ENCODE results near the gene TMPRSS4. TPM values are rescaled to one million over a fixed set of nuclear protein-coding genes. Genes with fewer than 3 reads are reported as not detected.

The TMPRSS4 gene
- total RNA-seq, 2 experiments from 2014 or later = not detected

- POLR2A ChIA-PET = no interaction called here
Measured at GRCh38 chr11:118132385-118133151, 55.7 kb downstream of the TMPRSS4 start.

GRCh38 chr11:118133816-118134215 is 56.9 kb downstream of the TMPRSS4 start:
- Histone ChIP-seq H3K4me3 (ENCODE audit: low read length) (no peak overlapping the region), H3K27me3 (ENCODE audit: control insufficient read depth in 1 of 2, insufficient read depth in 2 of 2, low read length in 2 of 2) (peaks cover 5 to 8% of the 10 kb centered on the region in 2 experiments), H3K9me3 (ENCODE audit: control insufficient read depth in 1 of 2, insufficient read depth in 1 of 2, low read length in 2 of 2) (no peaks in the 10 kb centered on the region), H3K27ac (ENCODE audit: low read depth in 1 of 2, low read length in 2 of 2) (no peak overlapping the region), H3K36me3 (ENCODE audit: insufficient read depth, low read length) (no peaks in the 10 kb centered on the region), H3K4me1 (ENCODE audit: insufficient read depth, low read length) (no peaks in the 10 kb centered on the region)
- Mint-ChIP-seq H3K27me3 (peaks cover 30% of the 10 kb centered on the region), H3K4me1 (ENCODE audit: low read depth) (no peaks in the 10 kb centered on the region), H3K9me3 (no peaks in the 10 kb centered on the region), H3K36me3 (ENCODE audit: low read depth) (no peaks in the 10 kb centered on the region), H3K4me3 (no peak overlapping the region), H3K27ac (no peak overlapping the region)
- CTCF ChIA-PET = no interaction called here
- POLR2A ChIA-PET = no interaction called here
- intact Hi-C loops (cut with DNase I, micrococcal nuclease) = no loop called here
- TF ChIP-seq CTCF (IDR thresholded peaks at IDR 0.05) = no peak
- ATAC-seq (ENCODE audit: poor library complexity) (no peak), DNase-seq (no peak)

More at GRCh38 chr11:118132385-118133151, 55.7 kb downstream of the TMPRSS4 start:
- no peak overlapping the region for H3K27ac Mint-ChIP-seq
- H3K36me3 Mint-ChIP-seq (ENCODE audit: low read depth) = no peaks in the 10 kb centered on the region
- intact Hi-C loops (cut with DNase I, micrococcal nuclease) = no loop called here
- Histone ChIP-seq H3K36me3 (ENCODE audit: insufficient read depth, low read length) (no peaks in the 10 kb centered on the region), H3K27ac (ENCODE audit: low read depth in 1 of 2, low read length in 2 of 2) (no peak overlapping the region), H3K4me1 (ENCODE audit: insufficient read depth, low read length) (no peaks in the 10 kb centered on the region), H3K4me3 (ENCODE audit: low read length) (no peak overlapping the region), H3K27me3 (ENCODE audit: control insufficient read depth in 1 of 2, insufficient read depth in 2 of 2, low read length in 2 of 2) (peaks cover 5 to 8% of the 10 kb centered on the region in 2 experiments), H3K9me3 (ENCODE audit: control insufficient read depth in 1 of 2, insufficient read depth in 1 of 2, low read length in 2 of 2) (no peaks in the 10 kb centered on the region)
- ATAC-seq (ENCODE audit: poor library complexity) = no peak
- H3K4me3 Mint-ChIP-seq = no peak overlapping the region
- DNase-seq = no peak
- no peaks in the 10 kb centered on the region for H3K9me3 Mint-ChIP-seq
- H3K27me3 Mint-ChIP-seq = peaks cover 25% of the 10 kb centered on the region
- TF ChIP-seq CTCF (IDR thresholded peaks at IDR 0.05) = no peak
- CTCF ChIA-PET = no interaction called here
- H3K4me1 Mint-ChIP-seq (ENCODE audit: low read depth) = no peaks in the 10 kb centered on the region

- no peak overlapping the region for H3K27ac Mint-ChIP-seq
- POLR2A ChIA-PET = interaction anchor here (1.0 kb wide), 1 partner anchor 8 kb away, joined by 4 read pairs; no protein-coding TSS in a partner anchor
- H3K36me3 Mint-ChIP-seq (ENCODE audit: low read depth) = no peaks in the 10 kb centered on the region
- peaks cover 32% of the 10 kb centered on the region for H3K27me3 Mint-ChIP-seq
- CTCF ChIA-PET = no interaction called here
- Histone ChIP-seq H3K9me3 (ENCODE audit: control insufficient read depth in 1 of 2, insufficient read depth in 1 of 2, low read length in 2 of 2) (no peaks in the 10 kb centered on the region), H3K27me3 (ENCODE audit: control insufficient read depth in 1 of 2, insufficient read depth in 2 of 2, low read length in 2 of 2) (peaks cover 5 to 8% of the 10 kb centered on the region in 2 experiments), H3K4me1 (ENCODE audit: insufficient read depth, low read length) (no peaks in the 10 kb centered on the region), H3K4me3 (ENCODE audit: low read length) (no peak overlapping the region), H3K36me3 (ENCODE audit: insufficient read depth, low read length) (no peaks in the 10 kb centered on the region), H3K27ac (ENCODE audit: low read depth in 1 of 2, low read length in 2 of 2) (no peak overlapping the region)
- no peak for DNase-seq
- no peaks in the 10 kb centered on the region for H3K4me1 Mint-ChIP-seq (ENCODE audit: low read depth)
- TF ChIP-seq CTCF (IDR thresholded peaks at IDR 0.05) = no peak
- no peaks in the 10 kb centered on the region for H3K9me3 Mint-ChIP-seq
- intact Hi-C loops (cut with DNase I, micrococcal nuclease) = no loop called here
- no peak for ATAC-seq (ENCODE audit: poor library complexity)
- H3K4me3 Mint-ChIP-seq = no peak overlapping the region
Measured at GRCh38 chr11:118135051-118135795, 58.3 kb downstream of the TMPRSS4 start.

All from CD4-positive, alpha-beta T cell (primary cell).